Posterior vena cava (tissue), 2 donors: ENCODE results near the gene PHOSPHO2. TPM values are rescaled to one million over a fixed set of nuclear protein-coding genes. Genes with fewer than 3 reads are reported as not detected.

Experiments
- DNase-seq: peaks from one replicate; pipeline ENCODE4 v3.0.0-alpha.2; 2020; ENCODE audit warnings: low spot score
- intact Hi-C, 2 donors: fragments of 100-400 bp; cut with DNase I; formaldehyde crosslinking; loops; one replicate each; pipeline versions ENCODE4 v1.14.1 to v1.14.2; 2022 to 2023
- long read RNA-seq, 2 donors: library from polyadenylated mRNA; unstranded; transcript quantifications; one replicate each; pipeline ENCODE4 v2.0.0, GENCODE V29; 2020 to 2021
- total RNA-seq, 2 donors: library from RNA; stranded (reverse); fragmentation: NEBNext Ultra II Directional; extraction: Animal tissue kit (Norgen Biotek cat#: 25700); gene quantifications; one replicate each; pipeline ENCODE4 v1.2.1, GENCODE V29; 2021
- donor health status: DM: yes; HTN: yes; CAD: no.
- donor health status: DM: yes; HTN: yes; CAD: no.

PHOSPHO2 gene
- 1 to 10 TPM; 3.8 to 6.0 TPM for total RNA-seq
- long read RNA-seq, donor 1 = 0 reads
- long read RNA-seq, donor 2, transcript PHOSPHO2-201 (4 exons, 1,125 nt) = major isoform, 6 of 9 reads
- long read RNA-seq, donor 2, partial matches to known transcripts = 0 of 9 reads
- long read RNA-seq, donor 2, other reads (novel, unspliced or antisense) = 0 of 9 reads

GRCh38 chr2:169694113-169694893, at the start of gene PHOSPHO2, which contains the start of gene CFAP210:
PHOSPHO2 (plus strand) TSS chr2:169694469; CDS start chr2:169700972, 6,503 bp downstream.
CFAP210 (minus strand) TSS chr2:169694405; CDS start chr2:169694327, 78 bp downstream.
- peak; percentile 100 for DNase-seq
- intact Hi-C loops = no loop called here

GRCh38 chr2:169647496-169647895, 46.8 kb upstream of the PHOSPHO2 start:
- no peak for DNase-seq
- intact Hi-C loops = no loop called here

- intact Hi-C loops = no loop called here
These were observed 45.0 kb upstream of the PHOSPHO2 start for GRCh38 chr2:169649278-169649677.

GRCh38 chr2:169653636-169654035, 40.6 kb upstream of the PHOSPHO2 start:
- no peak for DNase-seq
- intact Hi-C loops = no loop called here

More at GRCh38 chr2:169649278-169649677, 45.0 kb upstream of the PHOSPHO2 start:
- no peak for DNase-seq

- DNase-seq = no peak
- intact Hi-C loops = no loop called here
These were observed 38.1 kb upstream of the PHOSPHO2 start for GRCh38 chr2:169656164-169656563.

- DNase-seq = no peak
- intact Hi-C loops = no loop called here
These were observed 35.4 kb upstream of the PHOSPHO2 start for GRCh38 chr2:169658877-169659276.

- intact Hi-C loops = no loop called here
- no peak for DNase-seq
These were observed 34.9 kb upstream of the PHOSPHO2 start for GRCh38 chr2:169659320-169659719.

GRCh38 chr2:169661265-169661664, 33.0 kb upstream of the PHOSPHO2 start:
- intact Hi-C loops = no loop called here
- no peak for DNase-seq

GRCh38 chr2:169662744-169663143, 31.5 kb upstream of the PHOSPHO2 start:
- DNase-seq = no peak
- intact Hi-C loops = no loop called here

- no peak for DNase-seq
- intact Hi-C loops = no loop called here
These were observed 31.0 kb upstream of the PHOSPHO2 start for GRCh38 chr2:169663247-169663646.

GRCh38 chr2:169664600-169664977, 29.7 kb upstream of the PHOSPHO2 start:
- DNase-seq = no peak
- intact Hi-C loops = no loop called here

GRCh38 chr2:169664978-169665930, 29.0 kb upstream of the PHOSPHO2 start:
- no peak for DNase-seq
- intact Hi-C loops = no loop called here

- intact Hi-C loops = no loop called here
- DNase-seq = no peak
These were observed 26.7 kb upstream of the PHOSPHO2 start for GRCh38 chr2:169667583-169667982.

- no peak for DNase-seq
- intact Hi-C loops = no loop called here
These were observed 24.0 kb upstream of the PHOSPHO2 start for GRCh38 chr2:169670215-169670651.

GRCh38 chr2:169670937-169671336, 23.3 kb upstream of the PHOSPHO2 start:
- DNase-seq = no peak
- intact Hi-C loops = no loop called here

- intact Hi-C loops = no loop called here
These were observed 21.9 kb upstream of the PHOSPHO2 start for GRCh38 chr2:169672406-169672805.

GRCh38 chr2:169673106-169673505, 21.2 kb upstream of the PHOSPHO2 start:
- DNase-seq = no peak
- intact Hi-C loops = no loop called here

More at GRCh38 chr2:169672406-169672805, 21.9 kb upstream of the PHOSPHO2 start:
- no peak for DNase-seq

GRCh38 chr2:169673921-169674320, 20.3 kb upstream of the PHOSPHO2 start:
- intact Hi-C loops = no loop called here
- no peak for DNase-seq

GRCh38 chr2:169676357-169676756, 17.9 kb upstream of the PHOSPHO2 start:
- intact Hi-C loops = no loop called here
- no peak for DNase-seq

- intact Hi-C loops = no loop called here
- no peak for DNase-seq
These were observed 17.4 kb upstream of the PHOSPHO2 start for GRCh38 chr2:169676850-169677249.
